GM12891 (cell line): ENCODE data around the gene PRIMA1.

Source experiments
- POLR2A ChIP-seq: IDR thresholded peaks from 2 replicates; pipeline ENCODE4 v1.6.1; 2011; ENCODE audit warnings: low read depth, low read length, control low read depth
- SPI1 ChIP-seq: IDR thresholded peaks from 2 replicates; pipeline ENCODE4 v1.6.1; 2011; ENCODE audit warnings: low read depth, low read length, control low read depth
- TAF1 ChIP-seq: IDR thresholded peaks from 2 replicates; pipeline ENCODE4 v1.6.1; 2011; ENCODE audit warnings: low read depth, low read length, control low read depth

GRCh38 chr14:93729993-93730392, 58.3 kb downstream of the PRIMA1 start:
- TF ChIP-seq POLR2A: no peak
- no peak for TF ChIP-seq TAF1
- TF ChIP-seq SPI1: no peak
